A549 treated with DMSO at 1 μM for 4 hours (cell line): ENCODE measurements around the gene ZNF462. TPM values are rescaled to one million over a fixed set of nuclear protein-coding genes. Genes with fewer than 3 reads are reported as not detected.

Source experiments
- total RNA-seq: library from RNA; stranded (reverse); fragments of 200-300 nt; extraction: Qiagen RNA extraction; gene quantifications from 5 replicates; pipeline ENCODE4 v1.2.3, GENCODE V29; 2022; ENCODE audit warnings: low read depth

ZNF462 gene
- total RNA-seq, result 4.9 to 6.2 TPM (median 5.9 TPM) in 5 replicates

DNA sequence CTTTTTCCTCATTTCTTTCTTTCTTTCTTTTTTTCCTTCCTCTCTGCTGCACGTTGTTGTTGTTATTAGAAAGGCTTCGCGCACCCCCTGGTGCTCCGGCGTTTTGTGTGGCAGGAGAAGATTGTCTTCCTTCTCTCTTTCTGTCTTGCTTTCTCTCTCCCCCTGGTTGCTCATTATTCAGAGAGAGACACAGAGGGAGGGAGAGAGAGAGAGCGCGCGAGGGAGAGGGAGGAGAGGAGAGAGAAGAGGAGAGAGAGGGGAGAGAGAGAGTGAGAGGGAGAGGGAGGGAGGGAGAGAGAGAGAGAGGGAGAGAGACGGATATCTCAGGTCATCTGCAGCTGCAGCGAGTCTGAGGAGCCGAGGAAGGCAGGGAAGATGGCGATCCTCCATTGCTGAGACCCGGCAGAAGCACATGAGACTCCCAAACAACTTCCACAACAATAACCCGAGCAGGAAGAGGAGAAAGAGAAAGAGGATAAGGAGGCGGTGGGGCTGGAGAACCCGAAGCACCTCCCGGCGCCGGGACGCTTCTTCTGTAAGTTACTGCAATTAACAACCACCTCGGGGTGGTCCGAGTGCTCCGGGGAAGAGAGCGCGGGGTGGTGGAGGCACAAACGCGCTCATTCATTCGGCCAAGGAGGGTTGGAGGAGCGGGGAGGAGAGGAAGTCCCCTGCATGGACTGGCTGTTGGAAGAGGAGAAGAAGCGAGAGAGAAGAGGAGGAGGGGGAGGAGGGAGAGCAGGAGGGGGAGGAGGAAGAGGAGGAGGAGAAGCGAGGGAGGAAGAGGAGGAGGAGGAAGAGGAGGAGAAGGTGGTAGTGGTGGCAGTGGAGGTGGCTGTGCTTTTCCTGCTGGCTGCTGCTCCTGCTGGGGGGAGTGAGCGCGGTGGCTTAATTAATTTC is at the start of gene ZNF462:
Gene ZNF462 (plus strand): TSS at position 346 of the 900 bp plus-strand sequence. CDS start 60,218 bp downstream, outside the sequence.

